Testis (tissue), 3 donors: ENCODE measurements around the gene CEACAM18. TPM values are rescaled to one million over a fixed set of nuclear protein-coding genes. Genes with fewer than 3 reads are reported as not detected.

Experiments used
- DNase-seq: peaks from one replicate; pipeline ENCODE4 v3.0.0-alpha.2; 2019
- H3K27ac ChIP-seq, 2 donors: fragments of 200-600 bp; sonication (generic); one replicate each; pipeline ENCODE4 v1.5.1; 2019
- H3K27me3 ChIP-seq: fragments of 200-600 bp; sonication (generic); one replicate; pipeline ENCODE4 v1.5.1; 2019
- H3K36me3 ChIP-seq: fragments of 200-600 bp; sonication (generic); one replicate; pipeline ENCODE4 v1.5.1; 2017; ENCODE audit warnings: low read depth; ENCODE audit errors: missing control alignments
- H3K4me1 ChIP-seq: fragments of 200-600 bp; sonication (generic); one replicate; pipeline ENCODE4 v1.5.1; 2019
- H3K4me3 ChIP-seq, 2 donors: fragments of 200-600 bp; sonication (generic); one replicate each; pipeline ENCODE4 v1.5.1; 2017 to 2019
- H3K9me3 ChIP-seq: fragments of 200-600 bp; sonication (generic); one replicate; pipeline ENCODE4 v1.5.1; 2017
- POLR2A ChIP-seq: fragments of 450-650 bp; IDR thresholded peaks from one replicate; pipeline ENCODE4 v1.6.1; 2017; ENCODE audit warnings: antibody characterized with exemption, mild to moderate bottlenecking, moderate library complexity
- WGBS, 2 donors: methylation state at CpG; one replicate each; pipeline ENCODE4 v1.1.5; 2018; 5-methylcytosine and 5-hydroxymethylcytosine counted together
- intact Hi-C: fragments of 100-400 bp; cut with DNase I; formaldehyde crosslinking; loops from one replicate; pipeline ENCODE4 v1.15.1; 2023; ENCODE audit warnings: low total_unique reads
- polyA plus RNA-seq: library from polyadenylated mRNA; stranded (reverse); fragments of 350-450 nt; fragmentation: Illumina TruSeq; extraction: RNeasy Lipid Tissue Mini Kit (QIAGEN cat#74804); gene quantifications from one replicate; pipeline ENCODE4 v1.2.3, GENCODE V29; 2014; ENCODE audit warnings: low read depth, low replicate concordance; ENCODE audit not compliant: insufficient read depth
- small RNA-seq, 2 donors: library from RNA; depleted of rRNA; stranded (forward); fragments of <200 nt; gene quantifications; one replicate each; pipeline ENCODE3, GENCODE V24; 2016
- total RNA-seq, 2 donors: library from RNA; depleted of rRNA; stranded (reverse); fragments of >200 nt; gene quantifications; one replicate each; pipeline ENCODE4 v1.2.3, GENCODE V29; 2016
- TF ChIP-seq, protein P1 (sequence below), 3 experiments: fragments of 450-650 bp in 2 of 3; fragments of 200-600 bp in 1 of 3; sonication (generic) in 1 of 3; IDR thresholded peaks; one replicate each; pipeline ENCODE4 v1.5.1; 2016 to 2019; ENCODE audit warnings: antibody characterized with exemption in 3 of 3, mild to moderate bottlenecking in 2 of 3, moderate library complexity in 1 of 3

Gene CEACAM18
- total and polyA plus RNA-seq, 3 donors from 2014 or later: not detected

DNA sequence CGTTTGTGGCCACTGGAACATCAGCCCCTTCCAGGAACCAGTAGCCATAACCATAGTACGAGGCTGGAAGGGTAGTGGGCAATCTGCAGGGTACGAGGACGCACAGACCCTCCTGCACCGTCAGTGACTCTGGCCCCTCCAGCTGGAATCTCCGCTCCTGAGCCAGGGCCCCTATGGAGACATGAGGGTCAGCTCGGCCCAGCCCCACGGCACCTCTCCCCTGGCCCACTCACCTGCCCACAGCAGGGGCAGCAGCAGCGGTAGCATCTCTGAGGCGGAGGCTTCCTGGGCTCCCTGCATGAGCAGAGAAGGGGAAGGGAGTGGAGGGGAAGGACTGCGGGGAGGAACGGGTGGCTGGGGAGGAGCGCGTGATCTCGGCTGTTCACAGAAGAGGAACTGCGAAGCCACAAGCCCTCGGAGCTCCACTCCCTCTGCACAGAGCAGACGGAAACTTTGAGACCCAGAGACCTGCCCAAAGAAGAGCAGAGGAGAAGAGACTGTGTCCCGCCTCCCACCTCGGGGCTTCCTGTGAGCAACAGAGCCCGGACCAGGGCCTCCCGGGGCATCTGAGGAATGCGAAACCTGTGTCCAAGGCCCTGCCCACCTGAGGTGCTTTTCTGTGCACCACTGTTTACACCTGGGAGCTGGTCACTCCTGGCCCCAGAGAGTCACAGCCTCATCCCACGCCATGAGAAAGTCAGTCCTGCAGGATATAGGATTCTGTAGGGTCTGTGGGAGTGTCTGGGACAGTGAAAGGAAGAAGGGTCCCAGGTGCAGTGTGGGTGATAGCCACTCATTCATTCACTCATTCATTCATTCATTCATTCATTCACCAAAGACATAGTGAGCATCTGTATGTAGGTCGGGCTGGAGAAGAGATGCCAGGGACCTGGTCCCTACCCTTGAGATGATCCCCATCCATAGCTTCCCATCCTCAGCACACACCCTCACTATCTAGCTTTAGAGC is 53.3 kb downstream of the CEACAM18 start, which contains the start of gene SIGLEC6:
SIGLEC6 (minus strand) TSS at position 322 of the 967 bp plus-strand sequence; CDS start at position 300, 22 bp downstream.
- Histone ChIP-seq H3K9me3 (no peaks in the 10 kb centered on the region), H3K36me3 (no peaks in the 10 kb centered on the region), H3K4me1 (no peaks in the 10 kb centered on the region), H3K27me3 (no peaks in the 10 kb centered on the region), H3K4me3 (peak within 1 kb of the TSS in 1 of 2 donors; percentile 26), H3K27ac (no peak within 1 kb of the TSS)
- intact Hi-C loops: no loop called here
- TF ChIP-seq, protein P1, sequence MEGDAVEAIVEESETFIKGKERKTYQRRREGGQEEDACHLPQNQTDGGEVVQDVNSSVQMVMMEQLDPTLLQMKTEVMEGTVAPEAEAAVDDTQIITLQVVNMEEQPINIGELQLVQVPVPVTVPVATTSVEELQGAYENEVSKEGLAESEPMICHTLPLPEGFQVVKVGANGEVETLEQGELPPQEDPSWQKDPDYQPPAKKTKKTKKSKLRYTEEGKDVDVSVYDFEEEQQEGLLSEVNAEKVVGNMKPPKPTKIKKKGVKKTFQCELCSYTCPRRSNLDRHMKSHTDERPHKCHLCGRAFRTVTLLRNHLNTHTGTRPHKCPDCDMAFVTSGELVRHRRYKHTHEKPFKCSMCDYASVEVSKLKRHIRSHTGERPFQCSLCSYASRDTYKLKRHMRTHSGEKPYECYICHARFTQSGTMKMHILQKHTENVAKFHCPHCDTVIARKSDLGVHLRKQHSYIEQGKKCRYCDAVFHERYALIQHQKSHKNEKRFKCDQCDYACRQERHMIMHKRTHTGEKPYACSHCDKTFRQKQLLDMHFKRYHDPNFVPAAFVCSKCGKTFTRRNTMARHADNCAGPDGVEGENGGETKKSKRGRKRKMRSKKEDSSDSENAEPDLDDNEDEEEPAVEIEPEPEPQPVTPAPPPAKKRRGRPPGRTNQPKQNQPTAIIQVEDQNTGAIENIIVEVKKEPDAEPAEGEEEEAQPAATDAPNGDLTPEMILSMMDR (IDR thresholded peaks at IDR 0.05): no peak
- TF ChIP-seq POLR2A: no peak
- peak; percentile 44 for DNase-seq
- WGBS, 2 donors: 15 to 26% methylated on average over 20 to 25 of the region's 25 CpGs

GRCh38 chr19:51535535-51535934 is 57.2 kb downstream of the CEACAM18 start:
- Histone ChIP-seq H3K4me3 (no peak overlapping the region), H3K9me3 (no peaks in the 10 kb centered on the region), H3K36me3 (no peaks in the 10 kb centered on the region), H3K27me3 (no peaks in the 10 kb centered on the region), H3K27ac (no peak overlapping the region), H3K4me1 (no peaks in the 10 kb centered on the region)
- intact Hi-C loops: no loop called here
- no peak for DNase-seq
- WGBS, 2 donors: 83 to 86% methylated on average over 1 of the region's 1 CpG
- no peak for TF ChIP-seq POLR2A
- TF ChIP-seq, protein P1 (IDR thresholded peaks at IDR 0.05): no peak

- Histone ChIP-seq H3K4me1 (no peaks in the 10 kb centered on the region), H3K27ac (no peak overlapping the region), H3K9me3 (no peaks in the 10 kb centered on the region), H3K4me3 (no peak overlapping the region), H3K27me3 (no peaks in the 10 kb centered on the region), H3K36me3 (no peaks in the 10 kb centered on the region)
- 84 to 92% methylated on average over 4 of the region's 4 CpGs for WGBS, 2 donors
- TF ChIP-seq, protein P1 (IDR thresholded peaks at IDR 0.05): no peak
- no peak for DNase-seq
- intact Hi-C loops: no loop called here
Observed at GRCh38 chr19:51539821-51540366, 61.6 kb downstream of the CEACAM18 start.

Small RNA genes within 50 kb of the gene (small RNA-seq; reads per million reads assigned to genes)
- gene AC020914.3 (0 reads per million in 2 donors), gene AC020914.5 (0 reads per million in 2 donors)

Other genes starting within 250 kb of the CEACAM18 start
- gene SIGLECL1, start 227.5 kb upstream of the CEACAM18 start, total RNA-seq: 10 to 100 TPM; 18.7 to 23.8 TPM
- gene SIGLECL1, start 227.5 kb upstream of the CEACAM18 start, polyA plus RNA-seq: 103 TPM
- gene IGLON5, start 166.9 kb upstream of the CEACAM18 start, total RNA-seq: 10 to 100 TPM; 13.3 to 16.0 TPM
- gene IGLON5, start 166.9 kb upstream of the CEACAM18 start, polyA plus RNA-seq: 13.9 TPM
- gene VSIG10L, start 136.4 kb upstream of the CEACAM18 start, total RNA-seq: 10 to 100 TPM; 10.5 to 12.0 TPM
- gene VSIG10L, start 136.4 kb upstream of the CEACAM18 start, polyA plus RNA-seq: 5.8 TPM
- gene ETFB, start 112.2 kb upstream of the CEACAM18 start, total RNA-seq: 100 to 1,000 TPM; 110 to 146 TPM
- gene ETFB, start 112.2 kb upstream of the CEACAM18 start, polyA plus RNA-seq: 109 TPM
- gene CLDND2, start 109.5 kb upstream of the CEACAM18 start, total RNA-seq: 10 to 100 TPM; 10.0 to 26.4 TPM
- 41.2 TPM for gene CLDND2, start 109.5 kb upstream of the CEACAM18 start, polyA plus RNA-seq
- gene NKG7, start 105.9 kb upstream of the CEACAM18 start, total RNA-seq: under 1 TPM in 1 of 2 donors, not detected in 1; 0.63 TPM
- gene NKG7, start 105.9 kb upstream of the CEACAM18 start, polyA plus RNA-seq: 8.7 TPM
- gene LIM2, start 90.6 kb upstream of the CEACAM18 start, total RNA-seq: under 1 TPM in 1 of 2 donors, not detected in 1; 0.31 TPM
- 0.91 TPM for gene LIM2, start 90.6 kb upstream of the CEACAM18 start, polyA plus RNA-seq
- 10 to 100 TPM; 23.1 to 31.2 TPM for gene C19orf84, start 87.9 kb upstream of the CEACAM18 start, total RNA-seq
- 38.8 TPM for gene C19orf84, start 87.9 kb upstream of the CEACAM18 start, polyA plus RNA-seq
- gene SIGLEC10, start 60.9 kb upstream of the CEACAM18 start, total RNA-seq: 1 to 10 TPM in 1 of 2 donors, under 1 TPM in 1; 0.87 to 2.2 TPM
- gene SIGLEC10, start 60.9 kb upstream of the CEACAM18 start, polyA plus RNA-seq: 2.3 TPM
- gene SIGLEC8, start 20.1 kb upstream of the CEACAM18 start, total RNA-seq: 1 to 10 TPM in 1 of 2 donors, under 1 TPM in 1; 0.31 to 3.1 TPM
- 0.61 TPM for gene SIGLEC8, start 20.1 kb upstream of the CEACAM18 start, polyA plus RNA-seq
- gene SIGLEC12, start 23.3 kb downstream of the CEACAM18 start, total RNA-seq: not detected
- gene SIGLEC12, start 23.3 kb downstream of the CEACAM18 start, polyA plus RNA-seq: 1.0 TPM
- gene SIGLEC6, start 53.1 kb downstream of the CEACAM18 start, total RNA-seq: 1 to 10 TPM in 1 of 2 donors, under 1 TPM in 1; 0.55 to 1.1 TPM
- 0.29 TPM for gene SIGLEC6, start 53.1 kb downstream of the CEACAM18 start, polyA plus RNA-seq
- gene ZNF175, start 92.7 kb downstream of the CEACAM18 start, total RNA-seq: 10 to 100 TPM; 12.1 to 12.3 TPM
- gene ZNF175, start 92.7 kb downstream of the CEACAM18 start, polyA plus RNA-seq: 11.0 TPM
- not detected for gene SIGLEC5, start 151.9 kb downstream of the CEACAM18 start, total RNA-seq
- gene SIGLEC5, start 151.9 kb downstream of the CEACAM18 start, polyA plus RNA-seq: not detected
- 1 to 10 TPM; 3.7 to 5.7 TPM for gene SIGLEC14, start 168.3 kb downstream of the CEACAM18 start, total RNA-seq
- 1.5 TPM for gene SIGLEC14, start 168.3 kb downstream of the CEACAM18 start, polyA plus RNA-seq
- 100 to 1,000 TPM in 1 of 2 donors, 10 to 100 TPM in 1; 37.8 to 106 TPM for gene SPACA6, start 214.8 kb downstream of the CEACAM18 start, total RNA-seq
- gene SPACA6, start 214.8 kb downstream of the CEACAM18 start, polyA plus RNA-seq: 19.8 TPM
- 1 to 10 TPM in 1 of 2 donors, under 1 TPM in 1; 0.99 to 2.1 TPM for gene HAS1, start 245.5 kb downstream of the CEACAM18 start, total RNA-seq
- gene HAS1, start 245.5 kb downstream of the CEACAM18 start, polyA plus RNA-seq: 0.44 TPM